HG02623 (cell line): ENCODE measurements around the gene PDGFD.
A peak's percentile ranks its signal among the peaks of the same experiment; 100 is the strongest.

ENCODE experiments used
- ATAC-seq: cut with Tn5 transposase; IDR thresholded peaks from one replicate; pipeline ENCODE4 v1.9.1; 2021; ENCODE audit warnings: moderate library complexity; ENCODE audit not compliant: unreplicated experiment

Gene PDGFD

DNA sequence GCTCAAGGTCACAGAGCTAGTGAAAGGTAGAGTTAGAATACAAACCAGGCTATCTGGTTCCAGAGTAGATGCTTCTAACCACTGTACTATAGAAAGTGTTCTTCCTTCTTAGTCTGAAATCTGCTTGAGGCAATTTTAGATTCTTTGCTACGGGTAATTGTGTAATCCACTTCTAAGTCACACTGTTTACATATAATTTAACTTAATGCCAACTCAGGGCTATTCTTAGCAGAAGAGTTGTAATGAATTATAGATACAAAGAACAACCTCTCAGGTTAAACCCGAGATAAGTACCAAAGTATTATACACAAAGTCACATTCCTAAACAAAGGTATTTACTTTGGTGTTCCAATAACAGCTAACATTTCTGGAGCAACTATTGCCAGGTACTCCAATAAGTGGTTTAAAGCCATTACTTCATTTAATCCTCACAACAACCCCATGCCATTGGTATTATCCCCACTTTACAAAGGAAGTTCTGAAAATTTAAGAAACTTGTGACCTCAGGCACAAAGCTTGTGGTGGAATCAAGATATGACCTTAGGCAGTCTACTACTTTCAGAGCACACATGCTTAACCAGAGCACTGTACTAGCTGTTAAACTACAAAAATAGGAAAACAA, 158.6 kb downstream of the PDGFD start:
- ATAC-seq = no peak

DNA sequence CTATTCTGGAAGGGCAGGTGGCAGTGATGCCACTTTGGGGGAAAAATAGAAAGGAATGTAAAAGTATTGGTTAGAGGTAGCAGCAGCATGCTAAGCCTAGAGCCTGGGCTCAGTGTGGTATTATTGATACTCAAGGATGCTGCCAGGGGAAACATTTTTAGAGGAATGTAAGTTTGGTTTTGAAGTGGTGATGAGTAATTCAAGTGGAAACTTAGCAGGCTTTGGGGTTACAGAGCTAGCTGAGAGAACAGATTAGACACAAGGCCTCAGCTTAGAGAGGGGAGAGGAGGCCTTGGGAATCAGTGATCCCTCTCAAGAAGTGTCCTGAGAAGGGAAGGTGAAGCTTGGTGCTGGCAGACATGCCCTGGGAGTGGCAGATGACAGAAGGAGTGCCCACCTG, 160.5 kb downstream of the PDGFD start:
- ATAC-seq = no peak

DNA sequence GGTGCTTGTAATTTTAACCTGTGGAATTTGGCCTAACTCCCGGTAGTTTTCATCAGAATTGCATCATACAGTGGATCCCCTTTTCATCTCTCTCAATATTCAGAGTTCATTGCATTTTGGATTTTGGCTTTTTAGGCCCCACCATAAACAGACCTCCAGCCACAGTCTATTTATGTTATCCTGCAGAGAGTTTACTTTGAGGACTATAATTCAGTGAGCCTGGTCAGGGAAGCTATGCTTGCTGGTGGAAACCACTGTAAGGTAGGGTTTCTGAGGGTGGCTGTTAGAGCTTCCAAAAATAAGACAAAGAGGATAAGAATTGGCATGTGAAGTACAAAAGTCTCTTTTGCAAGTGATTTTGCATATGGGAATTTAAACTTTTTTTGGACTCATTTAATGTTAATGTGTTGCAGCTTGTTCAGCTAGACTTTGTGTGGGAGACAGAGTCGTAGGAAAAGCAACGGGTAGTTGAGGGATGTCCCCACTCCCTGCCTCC, 162.3 kb downstream of the PDGFD start:
- no peak for ATAC-seq

DNA sequence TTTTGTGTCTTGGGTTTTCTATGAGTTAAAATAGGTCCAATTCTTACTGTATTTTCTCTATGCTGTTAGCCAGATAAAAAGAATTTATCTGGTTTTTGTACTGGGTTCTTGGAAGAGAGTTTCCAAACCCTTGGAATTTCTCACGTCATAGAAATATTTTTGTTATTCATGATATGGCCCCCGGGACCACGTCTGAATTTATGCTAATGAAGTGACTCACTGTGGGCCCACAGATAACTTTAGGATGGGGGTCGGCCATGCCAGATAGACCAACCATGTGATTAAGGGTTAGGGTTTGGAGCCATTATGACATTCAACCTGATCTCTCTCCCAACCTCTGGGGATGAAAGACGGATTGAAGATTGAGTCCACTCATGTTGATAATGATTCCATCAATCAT, 163.1 kb downstream of the PDGFD start:
- no peak for ATAC-seq

DNA sequence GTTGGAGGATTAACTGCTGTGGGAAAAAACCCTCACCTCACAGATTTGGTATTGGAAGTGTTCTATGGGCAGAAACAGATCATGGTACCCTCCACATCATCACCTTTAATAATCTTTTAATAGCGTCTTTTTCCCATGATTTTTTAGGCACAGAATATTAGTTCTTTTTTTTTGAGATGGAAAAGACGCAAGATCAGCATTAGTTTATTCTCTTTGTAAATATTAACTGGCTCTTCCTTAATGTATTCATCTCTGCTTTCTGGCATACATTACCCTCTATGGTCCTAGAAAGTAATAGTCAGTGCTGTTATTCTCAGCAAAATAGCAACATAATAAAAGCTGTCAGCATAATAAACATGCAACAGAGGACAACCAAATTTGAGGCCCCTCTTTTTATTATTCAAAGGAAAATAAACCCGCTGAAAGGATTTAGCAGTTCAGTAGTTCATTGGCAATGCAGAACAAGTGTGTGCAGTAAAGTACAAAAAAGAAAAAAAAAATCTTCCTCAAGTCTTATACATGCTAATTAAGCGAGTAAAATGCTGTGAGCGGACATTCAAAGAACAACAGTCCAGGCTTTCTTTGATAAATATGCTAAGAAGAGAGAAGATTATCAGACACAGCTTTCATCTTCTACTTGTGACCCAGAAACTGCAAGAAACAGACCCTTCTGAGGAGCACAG, 165.0 kb downstream of the PDGFD start:
- ATAC-seq = no peak

DNA sequence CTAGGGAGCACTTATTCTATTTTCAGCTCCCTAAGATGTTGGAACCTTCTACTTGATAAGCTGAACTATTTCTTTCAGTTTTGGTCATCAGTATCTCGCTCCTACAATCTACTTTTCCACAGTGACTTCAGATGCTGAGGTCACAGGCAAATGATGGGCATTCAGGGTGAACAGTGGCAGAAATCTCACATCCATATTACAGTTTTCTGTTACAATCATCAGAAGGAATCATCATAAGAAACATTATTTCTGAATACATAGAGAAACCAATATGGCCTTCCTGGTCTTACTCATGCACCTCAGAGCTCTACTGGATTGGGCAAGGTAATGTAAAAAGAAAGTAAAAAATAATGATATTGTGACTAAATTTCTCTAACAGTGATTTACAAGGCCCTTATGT, 166.9 kb downstream of the PDGFD start:
- peak; percentile 59 for ATAC-seq

DNA sequence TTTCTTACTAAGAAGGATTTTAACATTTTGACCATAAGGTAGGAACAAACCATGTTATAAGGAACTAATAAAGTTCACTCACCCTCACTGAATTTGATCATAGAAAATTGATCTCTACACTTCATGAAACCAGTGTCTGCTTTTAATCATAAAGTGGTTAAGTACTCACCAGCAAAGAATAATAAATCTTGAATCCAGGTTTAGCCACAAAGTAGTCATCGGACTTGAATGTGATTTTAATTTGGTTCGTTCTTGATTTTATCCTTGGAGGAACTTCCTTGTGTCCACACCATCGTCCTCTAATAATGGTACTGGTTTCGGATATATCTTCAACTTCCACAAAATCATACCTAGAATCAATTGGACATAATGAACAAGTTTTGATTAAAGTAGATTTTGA, 168.1 kb downstream of the PDGFD start:
- ATAC-seq = no peak

DNA sequence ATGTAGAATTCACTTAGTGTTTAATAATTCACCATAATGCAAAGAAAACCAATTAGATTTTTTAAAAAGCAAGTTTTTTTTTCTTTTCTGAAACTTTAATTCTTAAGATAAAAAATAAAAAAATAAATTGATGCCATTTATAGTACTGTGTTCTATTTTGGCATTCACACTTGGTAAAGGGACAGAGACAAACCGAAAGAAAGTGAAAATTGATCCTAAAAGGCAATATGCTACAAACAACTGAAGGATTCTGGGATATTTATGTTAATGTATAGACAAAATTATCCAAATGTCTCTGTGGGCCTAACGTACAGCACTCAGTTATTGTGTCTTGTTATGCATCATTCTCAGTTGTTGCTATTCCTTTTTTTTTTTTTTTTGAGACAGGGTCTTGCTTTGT, 169.4 kb downstream of the PDGFD start:
- no peak for ATAC-seq

DNA sequence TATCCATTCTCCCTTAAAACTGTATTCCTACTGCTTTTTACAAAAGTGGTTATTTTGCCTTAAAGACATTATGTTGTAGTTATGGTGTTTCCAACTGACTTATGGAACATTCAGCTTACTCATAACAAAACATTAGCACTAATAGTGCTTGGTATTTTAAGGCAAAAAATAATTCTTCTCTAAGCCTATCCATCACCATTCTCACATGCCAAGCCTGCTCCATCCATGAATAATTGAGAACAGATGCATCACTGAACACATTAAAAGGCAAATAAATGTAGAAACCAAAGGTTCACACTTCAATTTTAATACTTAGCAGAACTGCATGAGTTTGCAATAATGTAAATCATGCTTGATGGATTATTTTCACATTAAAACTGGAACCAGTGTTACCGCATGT, 169.9 kb downstream of the PDGFD start:
- no peak for ATAC-seq

DNA sequence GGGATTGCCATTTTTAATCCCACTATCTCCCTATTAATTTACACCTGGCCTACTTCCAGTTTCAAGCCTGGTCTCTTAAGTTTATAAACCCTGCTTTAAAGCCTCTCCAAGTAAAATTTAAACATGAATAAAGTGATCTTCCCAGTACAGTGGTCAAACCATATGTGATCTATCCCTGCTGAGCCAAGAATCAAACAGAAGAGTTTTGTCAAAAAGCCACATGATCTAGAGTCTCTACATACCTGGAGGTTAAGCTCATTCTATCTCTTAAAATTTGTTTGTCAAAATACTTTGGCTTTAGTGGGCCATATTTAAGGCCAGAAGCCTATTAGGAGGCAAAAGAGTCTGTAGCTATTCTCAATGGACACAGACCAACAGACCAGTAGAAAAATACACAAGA, 170.4 kb downstream of the PDGFD start:
- ATAC-seq = no peak

DNA sequence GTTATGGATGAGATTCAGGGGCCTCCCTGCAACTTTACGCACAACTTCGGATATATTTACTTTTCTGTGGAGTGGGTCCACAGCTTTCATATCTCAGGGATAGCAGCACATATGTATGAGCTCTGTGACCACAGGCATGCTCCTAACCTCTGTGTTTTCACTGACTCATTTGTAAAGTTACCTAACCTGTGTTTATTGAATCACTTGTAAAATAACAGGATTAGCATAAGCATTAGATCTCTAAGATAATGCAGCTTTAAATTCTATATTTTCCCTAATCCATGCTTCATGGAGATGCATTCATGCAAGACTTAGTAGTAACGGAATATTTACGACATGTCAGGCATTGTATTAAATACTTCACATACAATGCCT, 175.4 kb downstream of the PDGFD start:
- no peak for ATAC-seq

DNA sequence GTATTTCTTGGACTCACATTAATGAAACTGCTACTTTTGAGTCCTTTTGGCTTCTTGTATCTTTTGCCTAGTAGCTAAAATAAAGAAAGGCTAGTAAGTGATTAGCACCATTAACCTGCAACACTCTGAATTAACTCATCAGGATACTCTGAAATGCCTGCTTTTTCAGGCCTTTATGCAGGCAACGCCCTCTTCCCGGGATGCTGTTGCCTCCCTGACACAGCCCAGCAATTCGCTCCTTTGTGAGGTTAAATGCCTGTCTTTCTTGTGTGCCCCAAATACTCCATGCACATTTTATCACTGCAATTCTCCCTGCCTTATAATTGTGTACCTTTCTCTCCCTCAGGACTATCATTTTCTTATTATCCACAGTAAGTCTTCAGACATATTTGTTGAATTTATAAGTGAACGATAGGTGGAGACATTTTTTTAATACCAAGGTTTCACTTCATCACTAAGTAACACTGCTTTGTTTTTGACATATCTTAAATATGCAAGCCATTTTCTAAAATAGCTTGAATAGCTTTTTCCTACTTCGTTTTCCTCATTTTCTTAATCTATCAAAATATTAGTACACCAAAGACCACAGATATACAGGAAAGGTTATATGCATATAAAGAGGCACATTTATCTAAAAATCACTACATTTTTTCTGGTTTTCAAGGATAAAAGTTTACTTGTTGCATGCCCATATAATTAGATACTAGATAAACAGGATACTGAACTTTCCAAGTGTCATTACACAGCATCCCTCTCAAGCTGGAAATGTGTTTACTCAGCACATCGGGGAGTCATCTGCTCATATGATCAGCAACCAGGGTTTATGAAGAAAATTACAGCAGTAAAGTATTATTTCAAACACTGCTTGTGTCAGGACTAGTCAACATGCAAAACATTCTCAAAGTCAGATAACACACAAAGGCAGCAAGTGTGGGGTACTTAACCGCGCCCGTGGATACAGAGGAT, 176.0 kb downstream of the PDGFD start:
- ATAC-seq = no peak

DNA sequence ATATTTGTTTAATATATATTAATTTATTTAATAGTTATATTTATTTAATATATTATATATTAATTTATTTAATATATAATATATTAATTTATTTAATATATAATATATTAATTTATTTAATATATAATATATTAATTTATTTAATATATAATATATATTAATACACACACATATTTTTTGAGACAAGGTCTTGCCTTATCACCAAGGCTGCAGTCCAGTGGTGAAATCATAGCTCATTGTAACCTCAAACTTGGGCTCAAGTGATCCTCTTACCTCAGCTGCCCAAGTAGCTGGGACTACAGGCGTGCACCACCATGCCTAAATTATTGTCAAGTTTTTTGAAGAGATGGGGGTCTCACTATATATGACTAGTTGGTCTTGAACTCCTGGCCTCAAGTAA, 178.9 kb downstream of the PDGFD start:
- ATAC-seq = no peak

DNA sequence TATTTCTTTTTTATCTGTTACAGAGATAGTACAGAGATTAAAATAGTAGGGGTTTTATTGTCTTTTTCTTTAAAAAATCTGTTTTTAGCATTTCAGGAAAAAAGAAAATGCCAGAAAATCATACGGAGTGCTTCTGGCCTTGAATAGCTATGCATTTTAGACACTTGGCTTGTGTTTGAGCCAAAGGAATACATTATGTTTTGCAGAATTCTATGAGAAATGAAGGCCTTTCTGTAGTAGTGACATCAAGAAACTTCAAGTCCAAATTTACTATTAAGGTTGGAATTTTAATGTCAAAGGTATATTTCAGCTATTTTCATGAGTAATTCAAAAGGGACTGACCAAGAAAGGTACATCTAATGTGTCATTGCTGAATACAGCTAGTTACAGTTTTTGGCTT, 183.8 kb downstream of the PDGFD start:
- ATAC-seq = no peak

DNA sequence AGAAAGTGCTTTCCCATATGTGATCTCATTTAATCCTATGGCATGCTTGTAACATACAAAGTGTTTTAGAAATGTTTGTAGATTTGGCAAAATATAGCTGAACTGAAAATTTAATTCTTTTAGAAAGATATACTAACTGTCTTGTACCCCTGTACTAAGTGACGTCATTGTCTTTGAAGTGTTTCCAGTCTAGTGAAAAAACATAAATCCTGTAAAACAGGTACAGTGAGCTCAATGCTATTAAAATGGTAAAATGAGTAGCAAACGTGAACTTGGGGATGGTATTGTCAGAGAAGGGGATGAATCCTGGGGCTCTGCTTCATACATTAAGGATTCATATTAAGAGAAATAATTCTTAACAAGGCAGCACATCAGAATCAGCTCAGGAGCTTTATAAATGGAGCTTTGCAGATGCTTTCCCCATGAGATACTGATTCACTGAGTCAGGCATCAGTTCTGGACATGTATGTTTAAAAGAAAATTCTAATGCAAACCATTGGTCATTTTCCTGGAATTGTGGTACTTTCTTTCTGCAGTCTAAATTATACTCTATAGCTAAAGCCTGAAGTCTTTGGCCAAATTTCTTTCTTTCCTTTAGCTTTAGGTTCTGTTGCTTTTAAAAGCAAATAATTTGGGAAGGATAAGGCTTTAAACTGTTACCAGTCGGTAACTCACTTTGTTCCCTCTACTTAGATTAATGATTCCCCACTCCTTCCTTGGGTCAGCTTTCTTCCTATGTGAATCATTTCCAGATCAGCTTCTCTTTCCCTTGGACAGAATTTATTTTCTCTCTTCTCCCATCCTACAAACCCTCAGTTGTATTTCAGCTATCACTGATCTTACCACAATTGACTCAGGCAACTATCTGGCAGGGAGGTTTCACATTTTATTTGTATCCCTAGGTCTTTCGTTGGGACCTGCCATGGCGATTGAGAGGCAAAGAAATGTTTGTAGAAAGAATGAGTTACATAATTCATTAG, 185.0 kb downstream of the PDGFD start:
- no peak for ATAC-seq

DNA sequence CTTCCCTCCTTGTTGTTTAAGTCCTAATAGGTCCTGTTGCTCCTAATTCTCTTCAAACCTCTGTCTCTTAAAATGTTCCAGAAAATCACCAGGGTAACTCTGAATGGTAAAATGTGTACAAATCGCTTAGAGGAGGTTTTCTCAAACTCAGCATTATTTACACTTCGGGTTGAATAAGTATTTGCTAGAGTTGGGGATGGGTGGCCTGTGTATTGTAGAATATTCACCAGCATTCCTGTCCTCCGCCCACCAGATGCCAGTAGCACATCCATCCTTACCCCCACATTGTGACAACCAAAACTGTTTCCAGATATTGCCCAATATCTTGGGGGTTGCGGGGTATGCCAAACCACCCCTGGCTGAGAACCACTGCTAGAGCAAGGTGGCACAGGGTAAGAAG, 191.9 kb downstream of the PDGFD start:
- no peak for ATAC-seq

DNA sequence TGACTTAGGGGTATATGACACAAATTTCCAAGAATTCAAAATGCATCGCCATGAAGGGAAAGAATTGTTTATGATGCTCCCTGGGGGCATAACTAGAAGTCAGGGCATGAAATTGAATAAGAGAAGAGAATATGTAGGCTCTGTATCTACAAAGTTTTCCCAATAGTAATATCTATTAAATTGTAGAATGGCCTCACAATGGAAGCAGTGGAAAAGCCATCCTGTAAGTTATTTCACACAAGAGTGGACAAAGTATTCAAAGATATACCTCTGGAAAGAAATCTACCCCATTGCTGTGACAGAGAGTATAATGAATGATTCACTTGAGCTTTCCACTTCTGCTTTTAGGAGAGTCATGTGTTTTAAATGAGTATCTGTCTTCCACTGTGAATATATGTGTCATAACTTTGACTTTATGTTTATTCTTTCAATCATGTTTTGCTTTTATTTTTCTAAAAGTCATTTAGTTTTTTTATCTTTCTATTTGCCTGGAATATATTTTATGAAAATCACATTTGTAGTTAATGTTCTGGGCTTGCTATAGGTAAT, 193.2 kb downstream of the PDGFD start:
- peak; percentile 94 for ATAC-seq

DNA sequence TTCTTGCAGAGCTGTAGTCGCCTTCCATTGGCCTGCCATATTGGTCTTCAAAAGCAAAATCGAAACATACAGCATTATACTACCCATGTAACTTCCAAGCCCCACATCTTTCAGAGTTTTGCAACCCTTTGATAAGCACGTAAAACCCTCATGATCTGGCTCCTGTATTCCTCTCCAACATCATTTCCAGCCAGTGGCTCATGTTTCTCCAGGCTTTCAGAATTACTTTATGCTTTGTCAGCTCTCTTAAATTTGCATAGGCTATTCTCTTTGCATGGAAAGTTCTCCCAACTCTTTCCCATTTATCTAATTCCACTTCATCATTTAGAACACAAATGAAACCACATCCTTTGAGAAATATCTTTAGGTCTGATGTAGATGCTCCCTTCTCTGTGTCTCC, 195.3 kb downstream of the PDGFD start:
- ATAC-seq = no peak

DNA sequence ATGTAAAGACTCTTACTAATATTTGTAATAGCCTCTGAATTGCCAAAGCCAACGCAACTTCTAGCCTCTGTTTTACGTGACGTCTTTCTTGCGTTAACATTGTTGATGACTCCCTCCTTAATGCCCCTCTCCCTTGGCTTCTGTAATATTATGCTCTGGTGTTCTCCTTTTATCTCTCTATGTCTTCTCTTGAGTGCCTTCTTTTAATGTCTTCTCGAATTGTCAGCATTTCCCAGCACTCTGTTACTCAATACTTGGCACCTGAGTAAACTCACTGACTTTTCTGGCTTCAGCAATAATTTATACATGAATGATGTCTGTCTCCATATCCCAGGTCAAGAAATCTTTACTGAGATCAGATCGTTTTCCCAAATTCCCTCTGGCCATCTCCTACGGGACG, 196.0 kb downstream of the PDGFD start:
- no peak for ATAC-seq

DNA sequence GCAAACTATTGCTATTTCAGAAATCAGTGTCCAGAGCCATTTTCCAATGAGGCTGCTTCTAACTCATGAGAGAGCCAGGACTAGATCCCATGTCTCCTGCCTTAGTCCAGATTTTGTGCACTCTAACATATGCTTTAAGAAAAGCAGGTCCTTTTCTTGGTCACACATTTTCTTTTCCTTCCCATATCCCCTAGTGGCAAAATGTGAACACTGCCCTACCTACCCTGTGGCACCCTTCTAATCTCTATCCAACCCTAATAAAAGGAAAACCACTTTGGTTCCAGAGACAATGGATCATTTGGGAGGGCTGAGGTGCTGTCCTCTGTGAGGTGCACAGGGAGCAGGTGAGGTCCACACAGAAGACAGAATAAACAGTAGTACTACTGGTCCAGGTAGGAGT, 199.6 kb downstream of the PDGFD start:
- no peak for ATAC-seq
